GM21619 (cell line): Measurements from ENCODE around the gene CNTLN.
"Not testable (repeated sequence)": the region's sequence is repeated elsewhere in the genome, so short reads cannot be mapped to it uniquely, and the experiment has no call there.

ENCODE experiments used
- ATAC-seq: cut with Tn5 transposase; IDR thresholded peaks from one replicate; pipeline ENCODE4 v1.9.1; 2021; ENCODE audit not compliant: unreplicated experiment

Gene CNTLN

DNA sequence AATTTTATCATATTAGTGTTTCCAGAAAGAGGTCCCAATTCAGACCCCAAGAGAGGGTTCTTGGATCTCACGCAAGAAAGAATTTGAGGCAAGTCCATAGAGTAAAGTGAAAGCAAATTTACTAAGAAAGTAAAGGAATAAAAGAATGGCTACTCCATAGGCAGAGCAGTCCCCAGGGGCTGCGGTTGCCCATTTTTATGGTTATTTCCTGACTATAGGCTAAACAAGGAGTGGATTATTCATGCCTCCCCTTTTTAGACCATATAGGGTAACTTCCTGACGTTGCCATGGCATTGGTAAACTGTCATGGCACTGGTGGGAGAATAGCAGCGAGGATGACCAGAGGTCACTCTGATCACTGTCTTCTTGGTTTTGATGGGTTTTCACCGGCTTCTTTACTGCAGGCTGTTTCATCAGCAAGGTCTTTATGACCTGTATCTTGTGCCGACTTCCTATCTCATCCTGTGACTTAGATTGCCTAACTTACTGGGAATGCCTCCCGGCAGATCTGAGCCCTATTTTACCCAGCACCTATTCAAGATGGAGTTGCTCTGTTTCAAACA lies 262.4 kb downstream of the CNTLN start:
- not testable (repeated sequence) for ATAC-seq

DNA sequence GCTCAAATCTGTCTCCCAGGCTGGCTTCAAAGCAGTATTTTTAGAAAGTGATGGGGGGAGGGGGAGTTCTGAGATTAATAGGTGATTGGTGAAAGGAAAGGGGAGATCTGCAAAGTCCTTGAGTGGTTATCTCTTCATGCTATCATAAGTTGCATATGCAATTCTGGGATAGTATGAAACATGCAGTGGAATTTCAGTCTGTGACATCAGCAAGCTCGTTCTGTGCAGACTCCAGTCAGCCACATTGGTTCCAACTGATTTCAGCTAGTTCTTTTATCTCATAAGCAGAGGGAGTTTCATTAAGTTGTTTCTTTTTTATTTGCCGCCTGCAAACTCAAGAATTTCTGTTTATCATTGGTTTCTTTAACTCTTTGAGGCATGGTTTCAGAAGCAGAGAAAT lies 263.5 kb downstream of the CNTLN start:
- ATAC-seq: no peak

DNA sequence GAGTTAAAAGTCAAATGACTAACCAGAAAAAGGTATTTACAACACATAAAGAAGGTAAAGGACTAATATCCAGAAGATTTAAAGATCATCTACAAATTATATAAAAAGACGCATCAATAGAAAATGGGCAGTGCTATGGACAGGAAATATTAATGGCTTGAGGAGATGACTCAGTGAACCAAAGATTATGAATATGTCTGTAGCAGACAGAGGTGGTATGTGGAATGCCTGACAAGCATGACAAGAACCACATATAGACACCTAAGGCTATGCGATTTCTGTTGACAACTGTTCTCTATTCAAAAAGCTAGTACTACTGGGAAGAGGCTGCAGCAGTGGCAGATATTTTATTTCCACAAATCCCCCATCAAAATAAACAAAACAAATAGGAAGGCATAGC lies 267.0 kb downstream of the CNTLN start:
- no peak for ATAC-seq

DNA sequence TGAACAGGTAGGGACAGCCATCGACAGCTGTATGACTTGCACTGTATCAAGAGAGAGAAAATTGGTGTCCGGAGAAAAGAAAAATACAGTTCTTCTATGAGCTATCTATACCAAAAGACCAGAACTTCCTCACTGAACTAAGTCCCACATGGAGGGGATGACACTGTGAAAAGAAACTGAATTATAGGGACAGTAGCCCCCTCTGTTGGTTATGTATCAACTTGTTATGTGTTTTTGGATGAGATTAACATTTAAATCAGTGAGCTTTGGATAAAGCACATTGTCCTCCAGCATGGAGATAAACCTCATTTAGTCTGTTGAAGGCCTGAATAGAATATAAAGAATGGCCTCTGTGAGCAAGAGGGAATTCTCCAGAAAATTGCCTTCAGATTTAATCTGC lies 267.5 kb downstream of the CNTLN start:
- ATAC-seq: no peak

DNA sequence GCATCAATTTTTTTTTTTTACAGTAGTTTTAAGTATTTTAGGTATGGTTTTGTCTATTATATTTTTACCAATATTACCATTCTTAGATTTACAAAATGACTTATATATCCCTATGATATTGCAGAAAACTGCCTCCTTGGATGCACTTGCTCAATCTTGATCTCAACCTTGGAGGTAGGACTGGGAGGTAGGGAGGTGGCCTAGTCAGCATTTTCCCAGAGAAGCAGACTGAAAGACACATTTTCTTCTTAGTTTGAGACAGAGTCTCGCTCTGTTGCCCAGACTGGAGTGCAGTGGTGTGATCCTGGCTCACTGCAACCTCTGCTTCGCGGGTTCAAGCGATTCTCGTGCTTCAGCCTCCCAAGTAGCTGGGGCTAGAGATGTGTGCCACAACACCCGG lies 268.7 kb downstream of the CNTLN start:
- no peak for ATAC-seq

DNA sequence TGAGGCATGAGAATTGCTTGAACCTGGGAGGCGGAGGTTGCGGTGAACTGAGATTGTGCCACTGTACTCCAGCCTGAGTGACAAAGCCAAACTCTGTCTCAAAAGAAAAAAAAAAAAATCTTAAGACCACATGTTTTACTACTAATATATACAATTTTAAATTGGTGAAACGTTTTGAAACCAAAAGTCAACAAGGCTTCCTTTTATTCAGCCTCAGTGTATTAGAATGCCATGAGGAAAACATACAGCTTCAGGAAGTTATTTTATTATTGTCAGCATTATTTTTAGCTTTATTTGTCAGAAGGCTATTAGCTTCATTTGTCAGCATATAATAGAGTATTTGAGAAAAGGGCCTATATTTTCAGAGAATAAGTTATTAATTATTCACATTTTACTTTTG lies 280.1 kb downstream of the CNTLN start:
- no peak for ATAC-seq

DNA sequence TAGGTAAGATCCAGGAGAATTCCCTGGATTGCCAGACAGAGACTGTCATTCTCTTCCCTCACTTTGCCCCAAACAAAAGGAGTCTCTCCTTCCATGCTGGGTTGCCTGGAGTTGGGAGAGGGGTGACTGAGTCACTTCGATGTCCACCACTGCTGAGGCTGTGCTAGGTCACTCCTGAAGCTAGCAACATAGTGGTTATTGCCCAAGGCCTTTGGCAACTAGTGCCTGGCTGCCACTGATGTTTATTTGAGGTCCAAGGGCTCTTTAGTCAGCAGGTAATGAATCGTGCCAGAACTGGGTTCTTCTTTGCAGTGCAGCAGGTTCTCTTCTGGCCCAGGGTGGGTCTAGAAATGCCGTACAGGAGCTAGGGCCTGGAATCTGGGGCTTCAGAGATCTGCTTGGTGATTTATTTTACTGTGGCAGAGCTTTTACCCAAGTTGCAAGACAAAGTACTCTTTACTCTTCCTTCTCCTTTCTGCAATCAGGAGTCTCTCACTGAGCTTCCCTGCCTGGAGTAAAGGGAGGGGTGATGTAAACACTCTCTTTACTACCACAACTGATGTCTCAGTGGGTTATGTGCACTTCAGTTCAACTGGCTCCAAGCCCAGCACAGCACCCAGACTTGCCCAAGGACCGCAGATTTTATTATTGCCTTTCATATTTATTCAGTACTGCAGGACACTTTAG lies 288.3 kb downstream of the CNTLN start:
- no peak for ATAC-seq

DNA sequence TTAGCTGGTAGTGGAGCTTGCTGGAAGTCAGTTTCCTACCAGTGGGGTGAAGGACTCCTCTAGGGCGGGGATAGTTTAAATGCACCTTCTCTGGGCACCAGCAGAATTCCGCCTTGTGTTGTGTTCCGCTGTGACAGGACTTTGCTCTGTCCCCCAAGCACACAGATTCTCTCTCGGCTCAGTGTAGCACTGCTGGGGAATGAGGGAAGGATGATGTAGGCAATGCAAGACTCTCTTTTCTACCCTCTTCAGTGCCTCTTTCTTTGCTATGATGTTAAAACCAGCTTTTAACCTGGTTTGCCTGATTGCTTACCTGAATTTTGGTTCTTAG lies 288.8 kb downstream of the CNTLN start:
- ATAC-seq: no peak

DNA sequence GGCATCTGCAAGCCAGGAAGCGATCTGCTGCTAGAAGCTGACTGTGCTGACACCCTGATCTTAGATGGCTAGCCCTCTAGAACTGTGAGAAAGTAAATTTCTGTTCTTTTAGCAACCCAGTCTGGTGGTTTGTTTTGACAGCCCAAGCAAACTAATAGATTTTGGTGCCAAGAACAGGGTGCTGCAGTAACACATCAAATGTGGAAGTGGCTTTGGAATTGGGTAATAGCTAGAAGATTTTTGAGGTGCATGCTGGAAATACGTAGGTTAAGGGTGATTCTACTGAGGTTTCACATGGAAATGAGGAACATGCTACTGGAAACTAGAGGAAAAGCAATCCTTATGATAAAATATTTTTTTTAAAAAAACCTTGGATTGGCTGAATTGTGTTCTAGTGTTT lies 290.5 kb downstream of the CNTLN start:
- no peak for ATAC-seq

DNA sequence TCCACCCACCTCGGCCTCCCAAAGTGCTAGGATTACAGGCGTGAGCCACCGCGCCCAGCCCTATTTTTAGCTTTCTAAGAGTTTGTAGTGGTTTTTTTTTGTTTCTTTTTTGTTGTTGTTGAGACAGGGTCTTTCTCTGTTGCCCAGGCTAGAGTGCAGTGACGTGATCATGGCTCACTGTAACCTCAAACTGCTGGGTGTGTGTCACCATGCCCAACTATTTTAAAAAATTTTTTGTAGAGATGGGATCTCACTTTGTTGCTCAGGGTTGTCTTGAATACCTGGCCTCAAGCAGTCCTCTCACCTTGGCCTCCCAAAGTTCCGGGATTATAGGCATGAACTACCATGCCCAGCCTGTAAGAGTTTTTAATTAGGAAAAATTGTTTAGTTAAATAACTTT lies 298.7 kb downstream of the CNTLN start:
- no peak for ATAC-seq

DNA sequence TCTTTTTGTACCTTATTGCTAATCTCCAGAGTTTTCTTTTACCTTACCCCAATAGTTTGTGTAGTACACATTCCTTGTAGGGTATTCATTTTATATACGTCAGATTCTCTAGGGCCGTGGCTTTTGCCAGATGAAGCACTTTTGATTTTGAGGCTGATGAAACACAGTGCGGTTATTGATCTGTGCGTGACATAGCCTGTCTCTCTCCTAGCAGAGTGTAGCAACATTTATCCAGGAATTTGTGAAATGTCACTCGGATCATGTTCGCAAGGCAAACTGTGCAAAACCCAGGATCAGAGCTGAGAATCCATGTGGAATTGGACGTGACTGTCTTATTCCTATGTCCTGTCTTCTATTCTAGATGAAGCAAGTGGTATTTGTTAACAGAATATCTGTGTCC lies 302.0 kb downstream of the CNTLN start:
- no peak for ATAC-seq

DNA sequence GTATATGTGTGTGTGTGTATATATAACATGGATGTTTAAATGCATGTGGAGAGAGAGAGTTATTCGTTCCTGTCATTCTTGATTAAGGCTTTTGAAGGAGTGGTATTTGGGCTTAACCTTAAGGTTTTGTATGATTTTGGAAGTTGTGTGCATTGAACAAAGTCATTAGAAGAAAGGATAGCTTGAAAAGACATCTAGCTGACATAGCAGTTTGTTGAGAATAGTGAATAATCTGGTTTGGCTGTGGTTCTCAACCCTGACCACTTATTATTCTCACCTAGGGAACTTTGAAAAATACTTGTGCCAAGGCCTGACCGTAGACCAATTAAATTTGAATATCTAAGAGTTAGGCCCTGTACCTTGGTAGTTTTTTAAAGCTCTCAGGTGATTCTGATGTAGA lies 303.0 kb downstream of the CNTLN start:
- ATAC-seq: no peak

DNA sequence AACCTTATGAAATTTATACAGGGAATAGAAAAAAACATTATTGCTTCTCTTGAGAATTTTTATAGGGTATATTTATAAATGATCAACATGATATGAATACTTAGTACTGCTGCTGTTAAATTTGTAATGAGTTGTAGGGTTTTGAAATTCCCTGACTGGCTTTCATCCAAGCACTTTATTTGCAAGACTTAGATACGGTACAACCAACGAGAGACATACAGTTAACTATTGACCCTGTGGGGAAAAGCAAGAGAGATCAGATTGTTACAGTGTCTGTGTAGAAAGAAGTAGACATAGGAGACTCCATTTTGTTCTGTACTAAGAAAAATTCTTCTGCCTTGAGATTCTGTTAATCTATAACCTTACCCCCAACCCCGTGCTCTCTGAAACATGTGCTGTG lies 310.3 kb downstream of the CNTLN start:
- not testable (repeated sequence) for ATAC-seq

DNA sequence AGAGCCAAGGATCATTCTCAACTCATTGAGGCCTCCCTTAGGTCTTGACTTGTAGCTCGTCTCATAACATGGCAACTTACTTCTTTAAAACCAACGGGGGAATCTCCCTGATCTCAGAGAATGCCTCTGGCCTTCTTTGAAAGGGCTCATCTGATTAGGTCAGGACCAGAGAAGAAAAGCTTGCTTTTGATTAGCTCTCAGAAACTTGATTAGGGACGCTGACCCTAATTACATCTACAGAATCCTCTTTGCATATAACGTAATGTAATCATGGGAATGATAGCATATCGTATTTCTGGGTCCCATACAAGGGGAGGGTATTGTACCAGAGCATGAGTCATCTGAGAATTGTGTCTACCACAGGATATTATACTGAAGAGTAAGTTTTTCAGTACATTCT lies 318.9 kb downstream of the CNTLN start:
- no peak for ATAC-seq

DNA sequence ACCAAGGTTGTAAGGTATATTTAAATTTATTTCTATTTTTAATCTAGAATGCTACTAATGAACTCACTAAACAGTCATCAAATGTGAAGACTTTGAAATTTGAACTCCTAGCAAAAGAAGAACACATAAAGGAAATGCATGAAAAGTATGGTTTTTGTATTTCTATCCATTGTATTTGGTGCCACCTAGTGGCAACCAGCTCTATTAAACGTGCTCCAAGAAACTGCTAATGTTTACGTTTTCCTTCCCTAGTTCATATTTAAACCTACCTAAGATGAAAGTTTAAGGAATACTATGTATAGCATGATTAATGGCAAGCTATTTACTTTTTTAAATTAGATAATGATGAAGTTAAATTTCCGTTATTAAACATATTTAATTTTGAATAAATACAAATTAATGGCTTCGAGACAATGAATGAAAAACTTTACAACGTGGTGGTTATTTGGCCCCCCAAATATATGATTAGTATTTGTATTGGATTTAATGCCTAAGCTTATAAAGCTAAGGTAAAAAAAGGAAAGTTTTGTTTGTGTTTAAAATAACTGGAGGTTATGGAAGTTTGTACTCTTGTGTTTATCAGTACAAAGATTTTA lies 328.1 kb downstream of the CNTLN start:
- ATAC-seq: peak; percentile 69

DNA sequence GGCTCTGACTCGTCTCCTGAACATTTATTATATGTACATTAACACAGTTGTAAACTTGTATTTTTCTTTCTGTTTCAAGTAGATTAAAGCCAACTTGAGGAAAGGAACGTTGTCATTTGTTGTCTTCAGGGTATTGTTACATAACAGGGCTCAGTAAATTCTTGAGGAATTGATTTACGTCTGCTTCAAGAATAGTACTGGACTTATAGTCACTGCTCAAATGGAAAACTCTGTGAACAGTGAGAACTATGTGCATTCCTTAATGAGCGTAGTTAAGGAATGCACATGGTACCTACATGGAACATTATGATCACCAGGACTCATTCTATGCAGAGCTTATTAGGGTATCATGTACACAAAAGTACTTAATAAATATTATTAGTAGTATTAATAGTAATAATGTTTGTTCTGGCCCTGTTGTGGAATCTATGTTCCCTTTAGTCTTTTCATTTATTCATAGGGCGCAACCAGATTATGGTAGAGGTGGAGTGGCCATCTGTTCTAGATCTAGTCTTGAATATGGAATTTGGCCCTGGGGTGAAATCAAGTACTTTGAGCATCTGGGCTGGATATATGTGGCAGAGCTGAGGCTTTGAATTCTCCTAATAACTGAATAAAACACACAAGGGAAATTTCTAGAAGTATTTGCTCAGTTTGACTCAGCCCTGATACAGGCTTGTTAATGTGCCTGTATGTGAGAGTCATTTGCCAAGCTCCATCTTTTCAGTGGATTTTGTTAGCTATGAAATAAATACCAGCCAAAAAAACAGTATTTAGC lies 335.4 kb downstream of the CNTLN start:
- ATAC-seq: no peak

DNA sequence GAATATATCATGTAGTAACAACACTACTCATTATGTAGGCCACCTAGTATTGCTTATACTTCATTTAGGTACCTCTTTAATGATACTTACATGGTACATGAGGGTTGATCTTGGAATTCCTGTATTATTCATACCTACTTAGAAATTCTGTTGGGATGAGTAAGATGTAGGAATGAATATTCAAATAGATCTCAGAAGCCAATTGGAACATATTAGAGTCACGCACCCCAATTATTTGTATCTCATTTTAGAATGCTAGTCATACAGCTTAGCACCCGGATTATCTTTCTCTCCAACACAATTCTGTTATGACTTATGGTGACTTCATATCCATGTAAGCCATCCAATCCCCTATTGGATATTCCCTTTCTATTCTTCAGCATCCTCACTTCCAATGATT lies 337.3 kb downstream of the CNTLN start:
- ATAC-seq: no peak

DNA sequence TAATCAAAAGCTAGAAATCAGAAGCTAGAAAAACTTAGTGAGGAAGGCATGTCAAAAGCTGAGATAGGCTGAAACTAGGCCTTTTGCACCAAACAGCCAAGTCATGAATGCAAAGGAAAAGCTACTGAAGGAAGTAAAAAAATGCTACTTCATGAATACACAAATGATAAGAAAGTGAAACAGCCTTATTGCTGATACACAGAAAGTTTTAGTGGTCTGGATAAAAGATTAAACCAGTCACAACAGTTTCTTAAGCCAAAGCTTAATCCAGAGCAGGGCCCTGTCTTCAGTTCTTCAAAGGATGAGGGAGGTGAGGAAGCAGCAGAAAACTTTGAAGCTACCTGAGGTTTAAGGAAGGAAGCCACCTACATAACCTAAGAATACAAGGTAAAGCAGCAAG lies 341.6 kb downstream of the CNTLN start:
- no peak for ATAC-seq

DNA sequence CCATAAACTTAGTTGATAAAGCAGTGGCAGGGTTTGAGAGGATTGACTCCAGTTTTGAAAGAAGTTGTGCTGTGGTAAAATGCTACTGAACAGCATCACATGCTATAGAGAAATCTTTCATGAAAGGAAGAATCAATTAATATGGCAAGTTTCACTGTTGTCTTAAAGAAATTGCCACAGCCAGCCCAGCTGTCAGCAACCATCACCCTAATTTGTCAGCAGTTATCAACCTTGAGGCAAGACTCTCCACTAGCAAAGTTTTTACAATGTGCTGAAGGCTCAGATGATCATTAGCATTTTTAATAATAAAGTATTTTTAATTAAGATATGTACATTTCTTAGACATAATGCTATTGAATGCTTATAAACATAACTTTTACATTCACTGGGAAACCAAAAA lies 343.0 kb downstream of the CNTLN start:
- ATAC-seq: no peak

DNA sequence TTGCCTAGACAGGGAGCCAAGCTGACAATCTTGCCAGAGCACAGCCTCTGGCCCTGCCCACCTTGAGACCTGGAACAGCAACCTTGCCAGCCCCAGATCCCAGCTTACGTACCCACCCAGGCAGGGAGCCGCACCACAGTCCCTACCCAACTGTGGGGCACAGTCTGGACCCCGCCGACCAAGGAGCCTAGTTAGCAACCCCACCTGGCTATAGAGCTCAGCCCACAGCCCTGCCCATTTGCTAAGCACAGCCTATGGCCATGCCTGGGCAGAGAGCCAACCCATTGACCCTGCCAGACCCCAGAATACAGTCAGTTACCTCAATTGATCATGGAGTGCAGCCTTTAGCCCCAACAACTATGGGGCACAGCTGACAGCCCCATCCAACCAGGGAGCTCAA lies 346.1 kb downstream of the CNTLN start:
- no peak for ATAC-seq

DNA sequence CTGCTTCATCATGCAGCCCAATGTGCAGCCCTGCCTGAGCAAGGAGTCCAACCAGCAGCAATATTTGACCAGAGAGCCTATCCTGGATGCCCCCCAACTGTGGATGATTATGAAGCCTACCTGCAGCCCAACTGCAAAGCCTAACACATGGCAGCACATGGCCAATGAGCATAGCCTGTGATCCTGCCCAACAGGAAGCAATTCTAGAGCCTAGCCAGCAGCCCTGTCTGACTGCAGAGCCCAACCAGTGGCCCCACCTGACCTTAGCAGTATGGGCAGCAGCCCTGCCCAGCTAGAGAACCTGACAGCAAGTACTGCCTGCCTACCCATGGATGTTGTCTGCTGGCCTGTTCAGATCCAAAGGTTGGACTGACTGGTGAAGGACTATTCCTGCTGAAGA lies 346.7 kb downstream of the CNTLN start:
- ATAC-seq: no peak

DNA sequence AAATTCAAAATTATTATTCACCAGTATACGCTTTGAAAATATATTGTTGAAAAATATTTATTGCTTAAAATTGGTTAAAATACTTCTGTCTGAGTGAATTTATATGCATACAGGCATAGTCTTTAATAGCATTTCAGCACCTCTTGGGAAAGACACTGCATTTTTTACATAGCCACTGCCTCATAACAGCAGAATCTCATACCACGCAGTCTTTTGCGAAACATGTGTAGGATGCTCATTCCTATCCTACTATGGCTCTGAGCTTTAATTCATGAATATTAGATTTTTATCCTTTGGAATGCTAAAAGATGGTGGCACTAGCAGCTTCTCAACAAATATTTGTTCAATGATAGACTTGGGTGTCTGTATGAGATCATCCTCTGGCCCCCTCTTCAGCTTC lies 350.1 kb downstream of the CNTLN start:
- no peak for ATAC-seq
